ENCODE results near the gene WAC.

GRCh38 chr10:28554952-28555351, 22.0 kb downstream of the WAC start:
- TF ChIP-seq CTCF (IDR thresholded peaks at IDR 0.05 in 4 of 5, conservative IDR thresholded peaks at IDR 0.05 in 1 of 5): no peak
- TF ChIP-seq POLR2A (IDR thresholded peaks at IDR 0.05): no peak

Data from gastrocnemius medialis (tissue), 4 donors.